Pancreas (tissue), 10 donors: Measurements from ENCODE around the gene TEAD2. TPM values are rescaled to one million over a fixed set of nuclear protein-coding genes. Genes with fewer than 3 reads are reported as not detected.
"Not testable (repeated sequence)": the region's sequence is repeated elsewhere in the genome, so short reads cannot be mapped to it uniquely, and the experiment has no call there.

Experiments used
- ATAC-seq, 4 donors: fragments of 200-7000 bp; cut with Tn5 transposase; one replicate each; pipeline versions ENCODE4 v1.8.0 to v1.9.1; 2020; ENCODE audit warnings: mild to moderate bottlenecking in 4 of 4, moderate library complexity in 4 of 4
- DNase-seq, 6 donors: peaks; one replicate each; pipeline ENCODE4 v3.0.0-alpha.2; 2020
- FAIRE-seq: peaks from 2 replicates; lab custom pipeline; 2012; peaks lifted over from hg19 to GRCh38; lab: Jason Lieb, UNC
- H3K27ac ChIP-seq, 4 donors: fragments of 200-600 bp; sonication (generic); 1 replicate in 3 of 4; 2 replicates in 1 of 4; pipeline versions ENCODE4 v1.5.0 to v1.8.0; 2020
- H3K27me3 ChIP-seq, 4 donors: fragments of 200-600 bp; one replicate each; pipeline ENCODE4 v1.8.0; 2021
- H3K36me3 ChIP-seq, 3 donors: fragments of 200-600 bp; sonication (generic) in 1 of 3; one replicate each; pipeline versions ENCODE4 v1.5.0 to v1.8.0; 2020 to 2021
- H3K4me1 ChIP-seq, 3 donors: fragments of 200-600 bp; one replicate each; pipeline ENCODE4 v1.8.0; 2021
- H3K4me3 ChIP-seq, 4 donors: fragments of 200-600 bp; sonication (generic) in 2 of 4; one replicate each; pipeline versions ENCODE4 v1.5.0 to v1.8.0; 2020 to 2021
- H3K9me3 ChIP-seq, 4 donors: fragments of 200-600 bp; one replicate each; pipeline ENCODE4 v1.8.0; 2021
- WGBS, 2 donors: extraction: QIAGEN DNeasy Blood & Tissue Kit; methylation state at CpG; one replicate each; pipeline ENCODE4 v1.1.7; 2013; 5-methylcytosine and 5-hydroxymethylcytosine counted together
- intact Hi-C, 3 donors: fragments of 100-400 bp; cut with DNase I; formaldehyde crosslinking; loops; one replicate each; pipeline versions ENCODE4 v1.11.1 to v1.14.2; 2022
- microRNA-seq, 2 donors: library from miRNA; unstranded; fragments of <30 nt; microRNA quantifications; one replicate each; pipeline versions ENCODE4 to v1.1.0, GENCODE V29; 2019 to 2020
- polyA plus RNA-seq, 2 donors: library from polyadenylated mRNA; stranded (reverse); fragments of 200-250 nt; gene quantifications; one replicate each; pipeline ENCODE4 v1.2.3, GENCODE V29; 2013
- total RNA-seq, 6 donors: library from RNA; stranded (reverse); fragmentation: NEBNext Ultra II Directional in 4 of 6; extraction: Animal tissue kit (Norgen Biotek cat#: 25700) in 4 of 6; gene quantifications; one replicate each; pipeline versions ENCODE4 v1.2.1 to v1.2.4, GENCODE V29; 2021 to 2023
- TF ChIP-seq, protein P1 (sequence below), 4 donors: fragments of 200-600 bp; sonication (generic) in 3 of 4; IDR thresholded peaks; one replicate each; pipeline versions ENCODE4 v1.5.0 to v1.8.0; 2021; ENCODE audit warnings: antibody characterized with exemption in 4 of 4
- donor health status: healthy with polysubstance abuse.
- donor health status: DM: no; HTN: no; CAD: no; lungs with moderate emphysema.
- donor health status: DM: no; HTN: no; CAD: no.
- donor health status: control.
- donor health status: control.
- donor health status: Bipolar disorder and iron deficiency.
- donor health status: DM: yes; HTN: yes; CAD: no.
- donor health status: DM: no; HTN: no; CAD: no.
- donor health status: DM: no; HTN: no; CAD: no.
- donor health status: DM: yes; HTN: yes; CAD: no.

TEAD2 gene
- total and polyA plus RNA-seq, 8 donors, result 10.5 to 30.6 (median 14.7) TPM

DNA sequence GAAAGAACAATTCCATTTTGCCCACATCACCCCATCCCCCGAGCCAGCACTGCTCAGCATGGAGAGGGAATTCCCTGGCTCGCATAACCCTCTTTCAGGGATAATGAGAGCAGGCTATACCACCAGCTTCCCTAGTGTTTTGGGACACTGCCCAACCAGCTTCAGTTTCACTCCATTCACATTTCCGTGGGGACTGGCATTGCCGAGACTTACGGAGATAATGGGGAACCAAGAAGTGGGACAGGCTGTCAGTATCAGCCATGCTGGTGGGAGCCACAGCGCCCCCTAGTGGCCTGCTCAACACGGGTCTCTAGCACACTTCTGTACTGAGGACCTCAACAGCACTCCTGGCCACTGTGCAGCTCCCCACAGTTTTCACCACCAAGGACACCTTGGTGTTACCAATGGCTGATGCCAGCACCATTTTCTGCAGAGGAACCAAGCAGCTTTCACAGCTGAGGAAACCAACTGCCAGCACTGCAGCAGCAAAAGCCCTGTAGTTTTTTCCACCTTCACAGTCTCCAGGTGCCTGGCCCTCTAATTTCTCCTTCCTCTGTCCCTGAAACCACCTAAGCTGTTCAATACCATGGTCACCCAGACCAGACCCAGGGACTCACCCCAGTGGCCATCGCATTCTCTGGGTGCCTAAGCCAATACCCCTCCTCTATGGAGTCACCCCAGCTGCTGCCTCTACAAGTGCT, 60.9 kb downstream of the TEAD2 start:
- no peaks in the 10 kb centered on the region for H3K9me3 ChIP-seq
- TF ChIP-seq, protein P1, sequence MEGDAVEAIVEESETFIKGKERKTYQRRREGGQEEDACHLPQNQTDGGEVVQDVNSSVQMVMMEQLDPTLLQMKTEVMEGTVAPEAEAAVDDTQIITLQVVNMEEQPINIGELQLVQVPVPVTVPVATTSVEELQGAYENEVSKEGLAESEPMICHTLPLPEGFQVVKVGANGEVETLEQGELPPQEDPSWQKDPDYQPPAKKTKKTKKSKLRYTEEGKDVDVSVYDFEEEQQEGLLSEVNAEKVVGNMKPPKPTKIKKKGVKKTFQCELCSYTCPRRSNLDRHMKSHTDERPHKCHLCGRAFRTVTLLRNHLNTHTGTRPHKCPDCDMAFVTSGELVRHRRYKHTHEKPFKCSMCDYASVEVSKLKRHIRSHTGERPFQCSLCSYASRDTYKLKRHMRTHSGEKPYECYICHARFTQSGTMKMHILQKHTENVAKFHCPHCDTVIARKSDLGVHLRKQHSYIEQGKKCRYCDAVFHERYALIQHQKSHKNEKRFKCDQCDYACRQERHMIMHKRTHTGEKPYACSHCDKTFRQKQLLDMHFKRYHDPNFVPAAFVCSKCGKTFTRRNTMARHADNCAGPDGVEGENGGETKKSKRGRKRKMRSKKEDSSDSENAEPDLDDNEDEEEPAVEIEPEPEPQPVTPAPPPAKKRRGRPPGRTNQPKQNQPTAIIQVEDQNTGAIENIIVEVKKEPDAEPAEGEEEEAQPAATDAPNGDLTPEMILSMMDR (IDR thresholded peaks at IDR 0.05), result peak; percentile 68 to 82 (median 72)
- H3K4me1 ChIP-seq, result no peaks in the 10 kb centered on the region
- H3K36me3 ChIP-seq, result no peaks in the 10 kb centered on the region
- peak; percentile 25 to 90 (median 67) for DNase-seq
- no peak overlapping the region for H3K27ac ChIP-seq
- no peak overlapping the region for H3K4me3 ChIP-seq
- WGBS, 2 donors, result 28 to 32% methylated on average over 8 of the region's 8 CpGs
- peak; percentile 85 to 98 (median 88) for ATAC-seq
- intact Hi-C loops, result no loop called here
- H3K27me3 ChIP-seq, result no peaks in the 10 kb centered on the region
- FAIRE-seq, result no peak

DNA sequence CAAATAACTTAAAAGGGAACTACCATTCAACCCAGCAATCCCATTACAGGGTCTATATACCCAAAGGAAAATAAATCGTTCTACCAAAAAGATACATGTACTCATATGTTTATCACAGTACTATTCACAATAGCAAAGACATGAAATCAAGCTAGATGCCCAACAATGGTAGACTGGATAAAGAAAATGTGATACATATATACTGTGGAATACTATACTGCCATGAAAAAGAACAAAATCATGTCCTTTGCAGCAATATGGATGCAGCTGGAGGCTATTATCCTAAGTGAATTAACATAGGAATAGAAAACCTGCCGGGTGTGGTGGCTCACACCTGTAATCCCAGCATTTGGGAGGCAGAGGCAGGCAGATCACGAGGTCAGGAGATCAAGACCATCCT, 63.6 kb downstream of the TEAD2 start:
- DNase-seq, H3K27me3 ChIP-seq, H3K9me3 ChIP-seq, H3K4me3 ChIP-seq, intact Hi-C loops, FAIRE-seq, H3K36me3 ChIP-seq, H3K4me1 ChIP-seq, ATAC-seq, H3K27ac ChIP-seq: not testable (repeated sequence)
- 91 to 95% methylated on average over 3 of the region's 3 CpGs for WGBS, 2 donors

DNA sequence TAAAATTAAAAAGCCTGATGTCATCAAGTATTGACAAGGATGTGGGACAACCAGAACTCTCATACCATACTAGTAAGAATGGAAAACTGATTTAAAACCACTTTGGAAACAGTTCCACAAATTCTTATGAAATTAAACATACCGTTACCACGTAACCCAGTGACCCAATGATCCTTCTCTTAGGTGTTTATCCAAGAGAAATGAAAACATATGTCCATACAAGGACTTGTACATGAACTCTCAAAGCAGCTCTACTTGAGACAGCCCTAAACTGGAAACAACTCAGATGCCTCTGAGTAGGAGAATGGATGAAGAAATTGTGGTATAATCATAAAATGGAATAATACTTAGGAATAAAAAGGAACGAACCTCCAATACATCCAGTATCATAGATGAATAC, 64.8 kb downstream of the TEAD2 start:
- 87 to 93% methylated on average over 3 of the region's 3 CpGs for WGBS, 2 donors
- DNase-seq (no peak), FAIRE-seq (no peak), ATAC-seq (no peak)
- Histone ChIP-seq H3K27me3 (no peaks in the 10 kb centered on the region), H3K4me3 (no peak overlapping the region), H3K27ac (no peak overlapping the region), H3K4me1 (no peaks in the 10 kb centered on the region), H3K36me3 (no peaks in the 10 kb centered on the region), H3K9me3 (no peaks in the 10 kb centered on the region)
- intact Hi-C loops, result no loop called here
- TF ChIP-seq, protein P1 (IDR thresholded peaks at IDR 0.05), result no peak

DNA sequence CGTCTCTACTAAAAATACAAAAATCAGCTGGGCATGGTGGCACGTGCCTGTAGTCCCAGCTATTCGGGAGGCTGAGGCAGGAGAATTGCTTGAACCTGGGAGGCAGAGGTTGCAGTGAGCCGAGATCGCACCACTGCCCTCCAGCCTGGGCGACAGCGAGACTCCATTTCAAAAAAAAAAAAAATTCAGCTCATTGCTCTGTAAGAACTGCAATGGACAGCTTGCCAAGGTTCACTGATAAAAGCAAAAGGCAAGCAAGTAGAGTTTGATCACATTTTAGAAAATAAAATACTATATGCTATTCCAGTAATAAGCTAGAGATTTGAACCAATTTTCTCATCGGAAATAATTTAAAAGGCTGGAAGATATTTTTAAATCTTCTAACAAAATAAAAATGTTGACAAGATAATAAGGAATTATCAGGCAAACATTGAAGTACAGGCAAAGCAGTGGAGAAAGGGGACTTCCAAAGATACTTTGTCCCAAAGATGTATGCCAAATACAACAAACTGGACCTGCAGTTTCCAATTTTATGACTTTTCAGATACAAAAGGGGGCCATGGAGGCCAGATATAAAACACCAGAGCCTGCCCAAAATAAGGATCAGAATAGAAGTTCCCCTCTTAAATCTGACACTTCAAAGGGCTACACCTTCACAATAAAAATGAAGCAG, 66.9 kb downstream of the TEAD2 start:
- Histone ChIP-seq H3K27me3 (no peaks in the 10 kb centered on the region), H3K36me3 (no peaks in the 10 kb centered on the region), H3K4me1 (no peaks in the 10 kb centered on the region), H3K4me3 (no peak overlapping the region), H3K27ac (no peak overlapping the region), H3K9me3 (no peaks in the 10 kb centered on the region)
- intact Hi-C loops, result no loop called here
- TF ChIP-seq, protein P1 (IDR thresholded peaks at IDR 0.05), result no peak
- FAIRE-seq, result no peak
- DNase-seq, result no peak
- WGBS, 2 donors, result 92 to 93% methylated on average over 8 of the region's 8 CpGs
- ATAC-seq, result no peak

DNA sequence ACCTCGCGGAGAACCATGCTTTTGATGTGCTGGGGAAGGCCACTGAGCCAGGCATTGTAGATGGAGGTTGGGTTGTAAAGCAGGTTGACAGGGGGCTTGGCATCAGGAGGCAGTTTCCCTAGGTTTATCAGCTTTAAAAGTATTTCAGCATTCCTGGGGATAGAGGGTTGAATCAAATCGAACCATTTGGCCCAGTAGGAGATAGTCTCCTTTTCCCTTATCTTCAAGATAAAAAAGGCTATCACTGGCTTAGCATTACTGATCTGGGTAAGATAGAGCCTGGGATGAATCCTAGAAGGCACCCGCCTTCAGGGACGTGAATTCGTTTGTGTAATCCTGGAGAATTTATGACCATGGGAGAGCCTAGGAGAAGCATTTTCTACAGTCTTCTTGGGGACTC, 67.8 kb downstream of the TEAD2 start:
- Histone ChIP-seq H3K4me1 (no peaks in the 10 kb centered on the region), H3K36me3 (no peaks in the 10 kb centered on the region), H3K4me3 (no peak overlapping the region), H3K27ac (no peak overlapping the region), H3K27me3 (no peaks in the 10 kb centered on the region), H3K9me3 (no peaks in the 10 kb centered on the region)
- intact Hi-C loops, result no loop called here
- no peak for DNase-seq
- 77 to 82% methylated on average over 6 of the region's 6 CpGs for WGBS, 2 donors
- ATAC-seq, result no peak
- TF ChIP-seq, protein P1 (IDR thresholded peaks at IDR 0.05), result no peak
- FAIRE-seq, result no peak

Small RNAs within 50 kb of the gene (microRNA-seq; reads per million reads assigned to microRNA genes)
- 0 reads per million in 2 donors for gene MIR4324

Other genes with a start within 250 kb of the TEAD2 start
- gene LIN7B, start 248.0 kb downstream of the TEAD2 start, total RNA-seq, result 1 to 10 TPM; 4.7 to 6.5 (median 4.9) TPM
- gene LIN7B, start 248.0 kb downstream of the TEAD2 start, polyA plus RNA-seq, result 10 to 100 TPM; 19.1 to 20.7 TPM
- 1 to 10 TPM; 1.4 to 2.1 (median 1.6) TPM for gene C19orf73, start 243.3 kb downstream of the TEAD2 start, total RNA-seq
- 1 to 10 TPM; 4.9 to 9.8 TPM for gene C19orf73, start 243.3 kb downstream of the TEAD2 start, polyA plus RNA-seq
- 1 to 10 TPM; 4.1 to 8.0 (median 6.0) TPM for gene PPFIA3, start 242.9 kb downstream of the TEAD2 start, total RNA-seq
- 10 to 100 TPM; 27.4 to 39.7 TPM for gene PPFIA3, start 242.9 kb downstream of the TEAD2 start, polyA plus RNA-seq
- under 1 TPM in 5 of 6 donors, not detected in 1; 0.09 to 0.79 (median 0.25) TPM for gene HRC, start 207.0 kb downstream of the TEAD2 start, total RNA-seq
- gene HRC, start 207.0 kb downstream of the TEAD2 start, polyA plus RNA-seq, result under 1 TPM; 0.53 to 0.61 TPM
- gene TRPM4, start 204.6 kb downstream of the TEAD2 start, total RNA-seq, result 10 to 100 TPM; 11.8 to 29.7 (median 15.2) TPM
- gene TRPM4, start 204.6 kb downstream of the TEAD2 start, polyA plus RNA-seq, result 10 to 100 TPM; 19.2 to 47.1 TPM
- 1 to 10 TPM; 1.5 to 4.1 (median 2.7) TPM for gene SLC6A16, start 37.2 kb downstream of the TEAD2 start, total RNA-seq
- 1 to 10 TPM; 4.5 to 5.9 TPM for gene SLC6A16, start 37.2 kb downstream of the TEAD2 start, polyA plus RNA-seq
- gene CD37, start 27.0 kb downstream of the TEAD2 start, total RNA-seq, result 10 to 100 TPM in 1 of 6 donors, 1 to 10 TPM in 3, under 1 TPM in 2; 0.35 to 23.1 (median 2.7) TPM
- gene CD37, start 27.0 kb downstream of the TEAD2 start, polyA plus RNA-seq, result 1 to 10 TPM; 1.8 to 2.0 TPM
- 1 to 10 TPM in 1 of 6 donors, under 1 TPM in 3, not detected in 2; 0.41 to 1.3 (median 0.53) TPM for gene DKKL1, start 1.5 kb upstream of the TEAD2 start, total RNA-seq
- under 1 TPM in 1 of 2 donors, not detected in 1; 0.12 TPM for gene DKKL1, start 1.5 kb upstream of the TEAD2 start, polyA plus RNA-seq
- 1 to 10 TPM; 1.3 to 3.3 (median 2.7) TPM for gene KASH5, start 25.8 kb upstream of the TEAD2 start, total RNA-seq
- gene KASH5, start 25.8 kb upstream of the TEAD2 start, polyA plus RNA-seq, result 1 to 10 TPM; 1.2 to 1.7 TPM
- not detected for gene PTH2, start 61.0 kb upstream of the TEAD2 start, total RNA-seq
- not detected for gene PTH2, start 61.0 kb upstream of the TEAD2 start, polyA plus RNA-seq
- gene GFY, start 63.0 kb upstream of the TEAD2 start, total RNA-seq, result not detected
- not detected for gene GFY, start 63.0 kb upstream of the TEAD2 start, polyA plus RNA-seq
- gene SLC17A7, start 79.1 kb upstream of the TEAD2 start, total RNA-seq, result under 1 TPM in 5 of 6 donors, not detected in 1; 0.13 to 0.53 (median 0.40) TPM
- gene SLC17A7, start 79.1 kb upstream of the TEAD2 start, polyA plus RNA-seq, result under 1 TPM; 0.30 to 0.31 TPM
- gene PIH1D1, start 89.4 kb upstream of the TEAD2 start, total RNA-seq, result 10 to 100 TPM; 34.2 to 49.1 (median 37.2) TPM
- gene PIH1D1, start 89.4 kb upstream of the TEAD2 start, polyA plus RNA-seq, result 100 to 1,000 TPM in 1 of 2 donors, 10 to 100 TPM in 1; 82.5 to 110 TPM
- 10 to 100 TPM; 16.1 to 22.9 (median 19.8) TPM for gene ALDH16A1, start 90.8 kb upstream of the TEAD2 start, total RNA-seq
- 10 to 100 TPM; 72.4 to 89.3 TPM for gene ALDH16A1, start 90.8 kb upstream of the TEAD2 start, polyA plus RNA-seq
- gene FLT3LG, start 111.8 kb upstream of the TEAD2 start, total RNA-seq, result 1 to 10 TPM in 5 of 6 donors, under 1 TPM in 1; 0.79 to 3.7 (median 1.8) TPM
- gene FLT3LG, start 111.8 kb upstream of the TEAD2 start, polyA plus RNA-seq, result 1 to 10 TPM; 7.1 to 8.4 TPM
- gene RPL13A, start 125.2 kb upstream of the TEAD2 start, total RNA-seq, result 1,000 to 10,000 TPM; 1,459 to 2,866 (median 2,217) TPM
- 1,000 to 10,000 TPM; 1,585 to 1,842 TPM for gene RPL13A, start 125.2 kb upstream of the TEAD2 start, polyA plus RNA-seq
- gene RPS11, start 134.0 kb upstream of the TEAD2 start, total RNA-seq, result 1,000 to 10,000 TPM in 4 of 6 donors, 100 to 1,000 TPM in 2; 765 to 1,427 (median 1,126) TPM
- gene RPS11, start 134.0 kb upstream of the TEAD2 start, polyA plus RNA-seq, result 1,000 to 10,000 TPM; 2,346 to 2,426 TPM
- gene FCGRT, start 150.2 kb upstream of the TEAD2 start, total RNA-seq, result 100 to 1,000 TPM in 1 of 6 donors, 10 to 100 TPM in 5; 48.4 to 105 (median 66.3) TPM
- 10 to 100 TPM; 74.5 to 87.8 TPM for gene FCGRT, start 150.2 kb upstream of the TEAD2 start, polyA plus RNA-seq
- gene RCN3, start 165.6 kb upstream of the TEAD2 start, total RNA-seq, result 10 to 100 TPM in 1 of 6 donors, 1 to 10 TPM in 5; 1.6 to 16.5 (median 4.8) TPM
- gene RCN3, start 165.6 kb upstream of the TEAD2 start, polyA plus RNA-seq, result 10 to 100 TPM; 38.7 to 41.5 TPM
- 10 to 100 TPM; 40.5 to 76.3 (median 52.1) TPM for gene NOSIP, start 218.1 kb upstream of the TEAD2 start, total RNA-seq
- gene NOSIP, start 218.1 kb upstream of the TEAD2 start, polyA plus RNA-seq, result 100 to 1,000 TPM; 120 to 148 TPM
- 1 to 10 TPM; 6.5 to 8.9 (median 8.3) TPM for gene PRRG2, start 218.9 kb upstream of the TEAD2 start, total RNA-seq
- gene PRRG2, start 218.9 kb upstream of the TEAD2 start, polyA plus RNA-seq, result 10 to 100 TPM; 11.6 to 15.9 TPM
- 10 to 100 TPM in 3 of 6 donors, 1 to 10 TPM in 3; 8.3 to 17.7 (median 9.5) TPM for gene PRR12, start 228.8 kb upstream of the TEAD2 start, total RNA-seq
- gene PRR12, start 228.8 kb upstream of the TEAD2 start, polyA plus RNA-seq, result 10 to 100 TPM; 14.0 to 18.9 TPM